ENCODE data around the gene B9D2. TPM values are rescaled to one million over a fixed set of nuclear protein-coding genes. Genes with fewer than 3 reads are reported as not detected.

Gene B9D2
- total RNA-seq, 1 donor, result 4.5 TPM

- no peak for TF ChIP-seq CTCF (IDR thresholded peaks at IDR 0.05; ENCODE audit: insufficient read depth, low read length)
- H3K4me3 ChIP-seq (ENCODE audit: low read depth, low read length), result peak overlapping the region; percentile 94
- no peak for DNase-seq (ENCODE audit: low read depth)
These were observed 809 bp upstream of the B9D2 start for GRCh38 chr19:41364524-41365391.

- TF ChIP-seq CTCF (IDR thresholded peaks at IDR 0.05; ENCODE audit: insufficient read depth, low read length), result no peak
- peak overlapping the region; percentile 94 for H3K4me3 ChIP-seq (ENCODE audit: low read depth, low read length)
- no peak for DNase-seq (ENCODE audit: low read depth)
These were observed 587 bp downstream of the B9D2 start for GRCh38 chr19:41363371-41363752.

GRCh38 chr19:41362143-41362847, 1.7 kb downstream of the B9D2 start:
- no peak for DNase-seq (ENCODE audit: low read depth)
- no peak overlapping the region for H3K4me3 ChIP-seq (ENCODE audit: low read depth, low read length)
- TF ChIP-seq CTCF (IDR thresholded peaks at IDR 0.05; ENCODE audit: insufficient read depth, low read length), result no peak

GRCh38 chr19:41359741-41360140, 4.2 kb downstream of the B9D2 start:
- no peak for TF ChIP-seq CTCF (IDR thresholded peaks at IDR 0.05; ENCODE audit: insufficient read depth, low read length)
- no peak overlapping the region for H3K4me3 ChIP-seq (ENCODE audit: low read depth, low read length)
- DNase-seq (ENCODE audit: low read depth), result no peak

GRCh38 chr19:41357746-41358145, 6.2 kb downstream of the B9D2 start:
- no peak for TF ChIP-seq CTCF (IDR thresholded peaks at IDR 0.05; ENCODE audit: insufficient read depth, low read length)
- DNase-seq (ENCODE audit: low read depth), result no peak
- no peak overlapping the region for H3K4me3 ChIP-seq (ENCODE audit: low read depth, low read length)

- no peak for DNase-seq (ENCODE audit: low read depth)
- no peak for TF ChIP-seq CTCF (IDR thresholded peaks at IDR 0.05; ENCODE audit: insufficient read depth, low read length)
- no peak overlapping the region for H3K4me3 ChIP-seq (ENCODE audit: low read depth, low read length)
These were observed 6.8 kb downstream of the B9D2 start for GRCh38 chr19:41356984-41357739.

Data from fibroblast of the aortic adventitia (primary cell).